Testis (tissue), 2 donors: ENCODE measurements around the gene WDR27.

Experiments
- POLR2A ChIP-seq: fragments of 450-650 bp; IDR thresholded peaks from one replicate; pipeline ENCODE4 v1.6.1; 2017; ENCODE audit warnings: antibody characterized with exemption, mild to moderate bottlenecking, moderate library complexity
- TF ChIP-seq, protein P1 (sequence below), 3 experiments: fragments of 450-650 bp in 2 of 3; fragments of 200-600 bp in 1 of 3; sonication (generic) in 1 of 3; IDR thresholded peaks; one replicate each; pipeline ENCODE4 v1.5.1; 2016 to 2019; ENCODE audit warnings: antibody characterized with exemption in 3 of 3, mild to moderate bottlenecking in 2 of 3, moderate library complexity in 1 of 3

DNA sequence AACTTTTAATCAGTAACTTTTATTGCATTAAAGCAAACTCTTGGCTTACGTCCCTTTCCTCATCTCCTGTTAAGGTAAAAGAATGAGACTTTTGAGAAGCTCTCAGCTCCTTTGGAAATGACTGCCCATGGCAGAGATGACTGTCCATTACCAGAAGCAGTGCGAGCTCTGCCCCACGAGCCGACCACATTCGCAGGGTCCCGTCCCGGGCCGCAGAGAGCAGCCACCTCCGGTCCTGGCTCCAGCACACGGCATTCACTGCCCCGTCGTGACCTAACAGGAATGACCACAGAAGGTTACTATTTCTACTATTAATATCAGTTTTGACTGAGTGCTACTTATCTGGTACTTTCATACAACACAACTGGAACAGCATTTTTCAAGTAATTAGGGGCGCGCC, 63.4 kb downstream of the WDR27 start:
- TF ChIP-seq POLR2A = no peak
- TF ChIP-seq, protein P1, sequence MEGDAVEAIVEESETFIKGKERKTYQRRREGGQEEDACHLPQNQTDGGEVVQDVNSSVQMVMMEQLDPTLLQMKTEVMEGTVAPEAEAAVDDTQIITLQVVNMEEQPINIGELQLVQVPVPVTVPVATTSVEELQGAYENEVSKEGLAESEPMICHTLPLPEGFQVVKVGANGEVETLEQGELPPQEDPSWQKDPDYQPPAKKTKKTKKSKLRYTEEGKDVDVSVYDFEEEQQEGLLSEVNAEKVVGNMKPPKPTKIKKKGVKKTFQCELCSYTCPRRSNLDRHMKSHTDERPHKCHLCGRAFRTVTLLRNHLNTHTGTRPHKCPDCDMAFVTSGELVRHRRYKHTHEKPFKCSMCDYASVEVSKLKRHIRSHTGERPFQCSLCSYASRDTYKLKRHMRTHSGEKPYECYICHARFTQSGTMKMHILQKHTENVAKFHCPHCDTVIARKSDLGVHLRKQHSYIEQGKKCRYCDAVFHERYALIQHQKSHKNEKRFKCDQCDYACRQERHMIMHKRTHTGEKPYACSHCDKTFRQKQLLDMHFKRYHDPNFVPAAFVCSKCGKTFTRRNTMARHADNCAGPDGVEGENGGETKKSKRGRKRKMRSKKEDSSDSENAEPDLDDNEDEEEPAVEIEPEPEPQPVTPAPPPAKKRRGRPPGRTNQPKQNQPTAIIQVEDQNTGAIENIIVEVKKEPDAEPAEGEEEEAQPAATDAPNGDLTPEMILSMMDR (IDR thresholded peaks at IDR 0.05) = no peak
